SH-SY5Y (cell line): ENCODE measurements around the gene EFHC2.

ENCODE experiments used
- GATA2 ChIP-seq: IDR thresholded peaks from 2 replicates; pipeline ENCODE4 v1.6.1; 2011; ENCODE audit warnings: mild to moderate bottlenecking, low read depth, low read length
- GATA3 ChIP-seq: IDR thresholded peaks from 2 replicates; pipeline ENCODE4 v1.6.1; 2011; ENCODE audit warnings: low read depth, mild to moderate bottlenecking, low read length, moderate library complexity

- TF ChIP-seq GATA2 (no peak), GATA3 (no peak)
Measured at GRCh38 chrX:44167116-44167515, 176.4 kb downstream of the EFHC2 start.
